ENCODE measurements around the gene STON1.

GRCh38 chr2:48620604-48621003 lies 90.7 kb downstream of the STON1 start:
- TF ChIP-seq CTCF (IDR thresholded peaks at IDR 0.05) = no peak
- TF ChIP-seq POLR2A (IDR thresholded peaks at IDR 0.05) = no peak

Measured in right lobe of liver (tissue), 4 donors.